GM19025 (cell line): ENCODE data around the gene ISG15.
A peak's percentile ranks its signal among the peaks of the same experiment; 100 is the strongest.

Source experiments
- ATAC-seq: cut with Tn5 transposase; IDR thresholded peaks from one replicate; pipeline ENCODE4 v1.9.1; 2021; ENCODE audit warnings: mild to moderate bottlenecking, low read depth, moderate library complexity; ENCODE audit not compliant: unreplicated experiment

Gene ISG15

DNA sequence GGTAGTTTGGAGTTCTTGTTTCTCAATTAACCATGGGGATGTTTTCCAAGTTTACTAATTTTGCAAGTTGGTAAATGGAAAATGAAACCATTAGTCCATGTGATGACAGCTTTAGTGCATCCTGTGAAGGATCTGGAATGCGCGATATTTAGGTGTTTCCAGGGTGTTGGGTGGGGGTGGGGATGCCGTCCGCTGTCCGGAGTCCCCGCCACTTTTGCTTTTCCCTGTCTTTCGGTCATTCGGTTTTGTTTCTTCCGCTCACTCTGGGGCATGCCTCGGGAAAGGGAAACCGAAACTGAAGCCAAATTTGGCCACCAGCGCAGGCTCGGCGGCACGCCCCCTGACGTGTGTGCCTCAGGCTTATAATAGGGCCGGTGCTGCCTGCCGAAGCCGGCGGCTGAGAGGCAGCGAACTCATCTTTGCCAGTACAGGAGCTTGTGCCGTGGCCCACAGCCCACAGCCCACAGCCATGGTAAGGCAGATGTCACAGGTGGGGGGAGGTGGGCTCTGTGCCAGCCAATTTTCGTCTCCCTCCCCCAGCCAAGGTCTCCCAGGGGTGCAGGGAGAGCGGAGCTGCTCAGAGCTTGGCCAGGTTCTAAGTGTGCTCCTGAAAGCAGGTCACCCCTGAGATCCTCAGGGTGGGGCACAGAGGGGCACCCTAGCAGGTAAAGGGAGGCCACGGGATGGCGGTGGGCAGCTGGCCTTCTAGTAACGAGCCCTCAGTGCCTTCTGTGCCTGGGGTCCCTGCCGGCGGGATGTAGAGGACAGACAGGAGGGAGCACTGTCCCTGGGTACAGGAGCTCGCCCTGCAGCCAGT lies at the start of gene ISG15:
Gene ISG15 (plus strand): TSS at position 393 of the 817 bp plus-strand sequence. CDS start 77 bp downstream, at position 470.
- ATAC-seq = no peak

DNA sequence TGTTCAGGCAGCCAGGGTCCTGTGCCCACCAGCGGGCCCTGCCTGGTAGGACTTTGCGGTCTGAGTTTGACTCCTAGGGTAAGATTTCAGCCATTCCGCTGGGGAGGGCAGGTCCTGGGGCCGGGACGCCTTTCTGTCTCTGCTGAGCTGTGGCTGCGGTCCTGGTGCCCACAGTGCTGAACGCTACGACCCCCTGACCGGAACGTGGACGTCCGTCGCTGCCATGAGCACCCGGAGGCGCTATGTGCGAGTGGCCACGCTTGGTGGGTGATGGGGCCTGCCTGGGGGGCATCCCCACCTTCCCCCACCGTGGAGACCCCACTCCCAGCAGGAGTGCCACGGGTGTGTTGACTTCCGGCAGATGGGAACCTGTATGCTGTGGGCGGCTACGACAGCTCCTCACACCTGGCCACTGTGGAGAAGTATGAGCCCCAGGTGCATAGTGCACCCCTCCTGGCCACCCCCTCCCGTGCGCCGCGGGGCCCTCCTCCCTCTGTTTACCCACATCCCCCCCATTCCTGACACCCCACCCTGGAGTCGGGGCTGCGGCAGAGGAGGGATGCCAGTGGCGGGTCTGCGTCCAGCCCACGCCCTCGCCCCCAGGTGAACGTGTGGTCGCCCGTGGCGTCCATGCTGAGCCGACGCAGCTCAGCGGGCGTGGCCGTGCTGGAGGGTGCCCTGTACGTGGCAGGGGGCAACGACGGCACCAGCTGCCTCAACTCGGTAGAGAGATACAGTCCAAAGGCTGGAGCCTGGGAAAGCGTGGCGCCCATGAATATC lies 49.4 kb upstream of the ISG15 start:
- ATAC-seq = no peak

DNA sequence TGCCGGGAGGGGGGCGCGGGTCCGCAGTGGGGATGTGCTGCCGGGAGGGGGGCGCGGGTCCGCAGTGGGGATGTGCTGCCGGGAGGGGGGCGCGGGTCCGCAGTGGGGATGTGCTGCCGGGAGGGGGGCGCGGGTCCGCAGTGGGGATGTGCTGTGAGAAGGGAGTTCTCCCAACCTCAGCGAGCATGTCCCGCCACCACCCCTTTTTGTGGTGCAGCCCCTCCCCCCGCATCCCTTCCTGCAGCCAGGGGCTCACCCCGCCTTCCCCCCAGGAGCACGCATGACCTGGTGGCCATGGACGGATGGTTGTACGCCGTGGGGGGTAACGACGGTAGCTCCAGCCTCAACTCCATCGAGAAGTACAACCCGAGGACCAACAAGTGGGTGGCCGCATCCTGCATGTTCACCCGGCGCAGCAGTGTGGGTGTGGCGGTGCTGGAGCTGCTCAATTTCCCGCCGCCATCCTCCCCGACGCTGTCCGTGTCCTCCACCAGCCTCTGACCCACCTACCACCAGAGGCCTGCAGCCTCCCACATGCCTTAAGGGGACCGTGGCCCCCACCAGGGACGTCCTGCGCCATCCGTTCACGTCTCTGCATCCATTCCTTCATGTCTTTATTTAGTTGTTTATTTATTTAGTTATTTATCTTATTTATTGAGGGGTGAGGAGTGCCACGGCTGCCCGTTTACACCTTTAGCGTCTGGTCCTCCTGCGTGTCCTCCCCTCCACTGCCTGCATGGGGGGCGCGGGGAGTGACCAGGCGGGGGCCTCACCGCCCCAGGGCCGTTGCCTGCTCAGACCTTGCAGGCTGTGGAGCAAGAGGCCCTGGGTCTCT lies 48.4 kb upstream of the ISG15 start:
- no peak for ATAC-seq

DNA sequence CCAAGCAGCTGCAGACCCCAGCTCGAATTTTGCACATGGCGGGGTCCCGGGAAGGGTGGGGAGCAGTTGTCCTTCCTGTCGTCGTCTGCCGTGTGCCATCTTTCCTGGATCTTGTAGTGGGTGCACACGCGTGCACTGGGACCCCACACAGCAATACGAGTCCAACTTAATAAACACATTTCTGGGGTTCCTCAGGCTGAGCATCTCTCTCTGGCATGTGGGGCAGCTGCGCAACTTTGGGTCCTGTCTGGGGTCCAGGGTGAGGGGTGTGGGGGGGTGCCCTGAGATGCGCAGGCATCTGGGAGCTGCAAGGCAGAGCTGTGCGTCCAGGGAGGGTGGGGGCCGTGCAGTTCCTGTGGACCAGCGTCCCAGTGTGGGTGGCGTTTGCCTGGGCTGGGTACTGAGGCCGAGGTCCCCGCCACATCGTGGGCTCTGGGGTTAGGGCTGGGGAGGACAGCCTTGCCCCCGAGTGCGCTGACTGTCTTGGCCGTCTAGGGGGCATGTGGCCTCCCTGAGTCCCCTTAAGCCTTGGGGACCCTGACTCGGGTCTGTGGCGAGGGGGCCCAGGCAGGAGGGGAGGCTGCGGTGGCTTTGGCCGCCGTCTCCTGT lies 47.7 kb upstream of the ISG15 start:
- ATAC-seq = no peak

DNA sequence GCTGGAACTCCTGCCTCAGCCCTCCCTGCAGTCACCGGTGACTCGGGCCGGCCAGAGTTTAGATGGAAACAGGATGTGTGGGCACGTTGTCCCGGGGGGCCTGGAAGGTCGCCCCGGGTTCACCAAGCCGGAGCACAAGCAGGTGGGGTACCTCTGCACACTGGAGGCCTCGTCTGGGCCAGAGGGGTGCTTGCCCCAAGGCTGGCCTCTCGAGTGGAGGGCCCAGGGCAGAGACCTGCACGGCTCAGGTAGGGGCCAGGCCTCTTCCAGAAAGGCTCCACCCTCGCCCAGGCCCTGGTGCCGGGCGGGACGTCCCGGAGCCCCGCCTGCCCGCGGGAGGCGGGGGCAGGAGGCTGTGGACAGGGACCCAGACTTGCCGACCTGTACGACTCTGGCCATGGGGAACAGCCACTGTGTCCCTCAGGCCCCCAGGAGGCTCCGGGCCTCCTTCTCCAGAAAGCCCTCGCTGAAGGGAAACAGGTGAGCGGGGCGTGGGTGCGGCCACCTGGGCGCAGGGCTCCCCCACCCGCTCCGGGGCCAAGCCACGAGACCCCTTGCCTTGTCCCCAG lies 47.1 kb upstream of the ISG15 start, which contains the start of gene PLEKHN1:
Gene PLEKHN1 (plus strand): TSS at position 348 of the 569 bp plus-strand sequence. CDS start 50 bp downstream, at position 398.
- ATAC-seq = peak; percentile 24

DNA sequence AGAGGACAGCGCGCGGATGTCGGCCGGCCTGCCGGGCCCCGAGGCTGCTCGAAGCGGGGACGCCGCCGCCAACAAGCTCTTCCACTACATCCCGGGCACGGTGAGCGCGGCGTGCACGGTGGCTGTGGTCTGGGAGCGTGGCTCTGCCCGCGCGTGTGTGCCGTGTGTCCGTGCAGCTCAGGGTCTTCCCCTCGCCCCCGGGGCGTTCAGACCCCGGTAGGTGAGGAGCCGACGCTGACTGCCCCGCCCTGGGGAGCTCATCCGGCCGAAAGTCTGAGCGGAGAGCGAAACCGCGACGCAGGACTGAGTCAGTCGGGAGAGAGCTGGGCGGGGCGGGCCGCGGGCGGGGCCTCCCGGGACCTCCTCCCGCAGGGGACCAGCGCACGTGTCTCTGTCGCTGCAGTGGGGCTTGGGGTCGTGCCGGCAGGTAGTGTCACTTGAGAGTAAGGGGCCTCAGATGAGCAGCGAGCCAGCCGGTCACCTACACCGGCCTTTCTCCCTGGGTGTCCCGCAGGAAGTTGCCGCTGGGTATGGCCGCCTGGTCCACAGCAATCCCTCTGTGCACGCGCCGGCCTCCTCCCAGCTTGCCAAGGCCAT lies 46.5 kb upstream of the ISG15 start:
- ATAC-seq = peak; percentile 80

DNA sequence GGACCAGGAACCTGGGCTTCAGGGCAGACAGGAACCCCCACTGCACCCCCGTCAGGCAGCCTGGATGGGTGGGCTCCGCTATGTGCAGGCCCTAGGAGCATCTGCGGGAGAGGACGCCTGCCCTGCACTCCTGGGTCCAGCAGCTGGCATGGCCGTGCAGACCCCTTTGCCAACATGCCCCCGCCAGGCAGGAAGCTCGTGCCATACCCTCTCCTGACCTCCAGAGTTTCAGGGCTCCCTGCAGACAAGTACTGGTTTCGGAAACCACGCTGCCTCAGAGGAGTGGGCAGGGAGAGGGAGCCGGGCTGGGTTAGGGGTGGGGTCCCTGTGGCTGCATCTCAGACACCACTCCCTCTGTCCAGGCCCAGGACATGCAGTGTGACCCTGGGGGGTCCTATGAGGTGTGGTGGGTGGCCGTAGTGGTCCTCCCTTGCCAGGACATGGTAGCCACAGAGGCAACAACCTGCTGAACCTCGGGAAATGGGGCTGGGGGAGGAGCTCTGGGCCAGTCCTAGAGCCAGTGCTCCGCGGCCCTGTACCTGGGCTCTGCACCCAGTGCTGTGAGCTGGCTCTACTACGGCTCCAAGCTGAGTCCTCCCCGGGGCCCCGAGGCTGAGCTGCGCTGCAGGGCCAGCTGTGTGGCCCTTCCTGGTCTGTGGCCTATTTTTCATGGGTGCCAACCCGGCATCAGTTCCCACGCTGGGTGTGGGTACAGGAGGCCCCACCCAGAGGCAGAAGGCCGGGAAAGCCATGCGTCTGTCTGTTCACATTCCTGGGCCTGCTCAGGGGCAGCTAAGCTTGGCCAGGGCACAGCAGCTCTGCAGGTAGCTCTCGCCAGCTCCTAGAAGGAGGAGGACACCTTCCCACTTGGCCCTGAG lies 45.6 kb upstream of the ISG15 start:
- no peak for ATAC-seq

DNA sequence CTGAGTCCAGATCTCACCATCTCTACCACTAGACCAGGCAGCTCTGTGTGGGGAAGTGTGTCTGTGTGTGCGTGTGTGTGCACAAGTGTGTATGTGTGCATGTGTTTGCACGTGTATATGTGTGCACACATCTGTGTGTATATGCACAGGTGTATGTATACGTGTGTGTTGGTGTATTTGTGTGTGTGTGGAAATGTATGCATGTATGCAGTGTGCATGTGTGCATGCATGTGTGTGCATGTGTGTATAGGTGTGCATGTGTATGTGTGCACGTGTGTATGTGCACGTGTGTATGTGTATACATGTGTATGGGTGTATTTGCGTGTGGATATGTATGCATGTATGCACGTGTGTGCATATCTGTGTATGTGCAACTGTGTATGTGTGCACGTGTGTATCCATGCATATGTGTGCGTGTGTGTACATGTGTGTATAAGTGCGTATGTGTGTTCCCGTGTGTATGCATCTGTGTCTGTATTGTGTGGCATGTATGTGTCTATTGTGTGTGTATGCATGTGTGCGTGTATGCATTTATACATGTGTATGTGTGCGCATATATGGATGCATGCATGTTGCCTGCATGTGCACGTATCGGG lies 43.9 kb upstream of the ISG15 start:
- ATAC-seq = no peak

DNA sequence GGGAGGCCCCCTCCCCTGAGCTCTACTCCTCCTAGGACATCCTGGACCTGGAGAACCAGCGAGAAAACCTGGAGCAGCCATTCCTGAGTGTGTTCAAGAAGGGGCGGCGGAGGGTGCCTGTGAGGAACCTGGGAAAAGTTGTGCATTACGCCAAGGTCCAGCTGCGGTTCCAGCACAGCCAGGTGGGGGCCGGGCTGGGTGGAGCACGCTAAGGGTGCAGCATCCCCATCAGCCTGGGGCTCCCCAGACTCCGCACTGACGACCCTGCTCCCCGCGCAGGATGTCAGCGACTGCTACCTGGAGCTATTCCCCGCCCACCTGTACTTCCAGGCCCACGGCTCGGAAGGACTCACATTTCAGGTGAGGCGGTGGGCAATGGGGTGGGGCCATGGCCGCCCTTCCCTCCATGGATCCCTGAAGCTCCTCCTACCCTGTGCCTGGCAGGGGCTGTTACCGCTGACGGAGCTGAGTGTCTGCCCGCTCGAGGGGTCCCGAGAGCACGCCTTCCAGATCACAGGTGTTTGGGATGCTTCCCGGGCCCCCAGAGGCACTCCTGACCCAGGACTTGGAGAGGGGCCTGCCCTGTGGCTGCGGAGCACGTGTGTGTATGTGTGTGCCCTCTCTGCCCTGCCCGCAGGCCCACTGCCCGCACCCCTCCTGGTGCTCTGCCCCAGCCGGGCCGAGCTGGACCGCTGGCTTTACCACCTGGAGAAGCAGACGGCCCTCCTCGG lies 42.9 kb upstream of the ISG15 start:
- no peak for ATAC-seq

DNA sequence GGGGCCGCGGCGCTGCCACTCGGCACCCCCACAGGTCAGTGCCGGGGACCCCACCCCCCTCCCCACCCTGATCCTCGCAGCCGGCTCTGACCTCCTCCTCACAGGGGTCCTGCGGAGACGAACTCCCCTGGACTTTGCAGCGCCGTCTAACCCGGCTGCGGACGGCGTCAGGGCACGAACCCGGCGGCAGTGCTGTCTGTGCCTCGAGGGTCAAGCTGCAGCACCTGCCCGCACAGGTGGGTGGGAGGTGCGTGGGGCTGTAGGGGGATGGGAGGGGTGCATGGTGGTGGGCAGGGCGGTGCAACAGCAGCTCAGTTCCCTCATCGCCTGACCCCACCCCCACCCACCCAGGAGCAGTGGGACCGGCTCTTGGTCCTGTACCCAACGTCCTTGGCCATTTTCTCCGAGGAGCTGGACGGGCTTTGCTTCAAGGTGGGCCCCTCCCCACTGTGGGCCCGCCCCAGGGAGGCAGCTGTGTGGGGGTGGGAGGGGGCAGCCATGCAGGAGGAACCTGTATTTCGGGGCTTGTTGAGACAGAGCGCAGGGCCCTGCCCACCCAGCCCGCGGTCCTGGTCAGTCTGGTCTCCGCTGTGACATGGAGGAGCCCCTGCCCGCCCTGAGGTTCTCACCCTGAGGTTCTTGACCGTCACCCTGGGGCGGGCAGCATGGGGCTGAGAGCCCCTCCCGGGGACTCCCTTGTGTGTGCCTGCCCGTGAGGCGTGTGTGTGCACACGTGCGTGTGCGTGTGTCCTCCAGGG lies 42.1 kb upstream of the ISG15 start:
- ATAC-seq = no peak

DNA sequence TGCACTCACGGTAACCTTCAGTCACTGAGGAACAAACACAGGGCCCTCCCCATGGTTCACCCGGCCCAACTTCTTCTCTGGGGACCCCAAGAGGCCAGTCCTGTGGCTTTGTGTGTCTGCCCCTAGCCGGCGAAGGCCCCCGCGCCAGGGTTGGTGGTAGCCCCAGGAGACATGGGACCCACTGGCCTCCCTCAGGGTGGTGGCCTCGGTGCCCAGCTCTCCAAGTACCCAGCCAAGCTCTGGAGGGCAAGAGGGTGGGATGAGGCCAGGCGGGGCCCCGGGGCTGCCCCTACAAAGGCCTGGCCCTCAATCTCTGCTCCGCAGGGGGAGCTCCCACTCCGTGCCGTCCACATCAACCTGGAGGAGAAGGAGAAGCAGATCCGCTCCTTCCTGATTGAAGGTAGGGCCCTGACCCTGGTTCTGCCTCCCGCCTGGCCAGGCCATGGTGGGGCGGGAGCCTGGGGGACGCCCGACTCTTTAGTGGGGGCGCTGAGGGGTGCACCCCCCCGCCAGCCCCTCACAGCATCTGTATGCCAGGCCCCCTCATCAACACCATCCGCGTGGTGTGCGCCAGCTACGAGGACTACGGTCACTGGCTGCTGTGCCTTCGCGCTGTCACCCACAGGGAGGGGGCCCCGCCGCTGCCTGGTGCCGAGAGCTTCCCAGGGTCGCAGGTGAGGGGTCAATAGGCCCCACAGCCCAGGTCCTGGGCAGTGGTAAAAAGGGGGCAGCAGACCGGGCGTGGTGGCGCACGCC lies 41.4 kb upstream of the ISG15 start:
- no peak for ATAC-seq

DNA sequence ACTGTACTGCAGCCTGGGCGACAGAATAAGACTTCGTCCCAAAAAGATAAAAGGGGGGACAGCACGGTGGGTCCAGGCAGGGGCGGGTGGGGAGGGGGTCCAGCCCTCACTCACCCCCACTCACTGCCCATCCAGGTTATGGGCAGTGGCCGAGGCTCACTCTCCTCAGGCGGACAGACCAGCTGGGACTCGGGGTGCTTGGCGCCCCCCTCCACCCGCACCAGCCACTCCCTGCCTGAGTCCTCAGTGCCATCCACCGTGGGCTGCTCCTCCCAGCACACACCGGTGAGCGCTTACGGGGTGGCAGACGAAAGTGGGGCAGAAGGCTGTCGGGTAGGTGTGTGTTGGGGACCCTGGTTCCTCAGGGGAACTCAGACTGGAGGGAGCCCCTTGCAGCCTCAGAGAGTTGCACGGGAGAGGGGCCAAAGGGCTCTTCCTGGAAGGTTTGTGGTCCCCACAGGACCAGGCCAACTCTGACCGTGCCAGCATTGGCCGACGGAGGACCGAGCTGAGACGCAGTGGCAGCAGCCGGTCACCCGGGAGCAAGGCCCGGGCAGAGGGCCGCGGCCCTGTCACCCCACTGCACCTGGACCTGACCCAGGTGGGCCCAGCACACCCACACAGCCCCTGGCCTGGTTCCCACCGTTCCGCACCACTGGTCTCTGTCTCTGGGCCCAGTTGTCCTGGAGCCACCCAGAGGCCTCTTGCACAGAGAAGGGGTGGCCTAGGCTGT lies 40.4 kb upstream of the ISG15 start:
- ATAC-seq = no peak

DNA sequence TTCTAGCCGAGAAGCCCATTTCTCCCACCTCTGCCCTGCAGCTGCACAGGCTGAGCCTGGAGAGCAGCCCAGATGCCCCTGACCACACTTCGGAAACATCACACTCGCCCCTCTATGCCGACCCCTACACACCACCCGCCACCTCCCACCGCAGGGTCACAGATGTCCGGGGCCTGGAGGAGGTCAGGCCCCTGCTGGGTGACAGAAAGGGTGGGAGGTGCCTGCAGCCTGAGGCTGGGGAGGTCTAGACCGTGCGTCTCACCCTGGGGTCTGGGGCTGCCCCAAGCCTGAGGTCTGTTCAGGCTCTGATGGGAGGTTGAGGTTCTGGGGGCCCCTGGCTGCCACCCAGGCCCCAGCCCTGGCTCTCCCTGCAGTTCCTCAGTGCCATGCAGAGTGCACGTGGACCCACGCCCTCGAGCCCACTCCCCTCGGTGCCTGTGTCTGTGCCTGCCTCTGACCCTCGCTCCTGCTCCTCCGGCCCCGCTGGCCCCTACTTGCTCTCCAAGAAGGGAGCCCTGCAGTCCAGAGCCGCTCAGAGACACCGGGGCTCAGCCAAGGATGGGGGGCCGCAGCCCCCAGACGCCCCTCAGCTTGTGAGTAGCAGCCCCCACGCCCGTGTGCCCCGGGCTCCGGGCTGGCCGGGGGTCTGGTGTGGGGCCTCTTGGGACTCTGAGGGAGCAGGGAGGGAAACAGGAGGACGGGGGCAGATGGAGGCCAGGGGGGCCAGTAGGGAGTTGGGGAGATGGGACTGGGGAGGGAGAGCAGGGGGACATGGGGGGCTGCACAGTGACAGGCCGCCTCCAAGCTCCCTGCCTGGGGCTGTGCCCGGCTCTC lies 39.6 kb upstream of the ISG15 start:
- no peak for ATAC-seq

DNA sequence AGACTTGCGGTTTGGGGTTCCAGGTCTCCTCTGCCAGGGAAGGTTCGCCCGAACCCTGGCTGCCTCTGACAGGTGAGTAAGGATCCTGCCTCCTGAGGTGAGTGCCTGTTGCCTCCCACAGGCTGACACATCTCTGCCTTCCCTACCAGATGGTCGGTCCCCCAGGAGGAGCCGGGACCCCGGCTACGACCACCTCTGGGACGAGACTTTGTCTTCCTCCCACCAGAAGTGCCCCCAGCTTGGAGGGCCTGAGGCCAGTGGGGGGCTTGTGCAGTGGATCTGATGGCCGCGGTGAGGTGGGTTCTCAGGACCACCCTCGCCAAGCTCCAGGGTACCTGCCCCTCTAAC lies 39.0 kb upstream of the ISG15 start:
- no peak for ATAC-seq
